Motor neuron (in vitro differentiated cells): ENCODE results near the gene DDX19B. TPM values are rescaled to one million over a fixed set of nuclear protein-coding genes. Genes with fewer than 3 reads are reported as not detected.
"Not testable (repeated sequence)": the region's sequence is repeated elsewhere in the genome, so short reads cannot be mapped to it uniquely, and the experiment has no call there.

ENCODE experiments used
- ATAC-seq, 8 experiments: fragments of 200-7000 bp; cut with Tn5 transposase; replicated peaks in 6 of 8; 2 replicates each; pipeline ENCODE4 v1.8.0; 2021; ENCODE audit warnings: mild to moderate bottlenecking in 8 of 8, moderate library complexity in 8 of 8
- H3K27ac ChIP-seq, 2 donors: fragments of 250-450 bp; sonication (Bioruptor Pico); 2 replicates each; pipeline ENCODE4 v1.9.0; 2021; ENCODE audit warnings: antibody characterized with exemption in 2 of 2, mild to moderate bottlenecking in 2 of 2, moderate library complexity in 1 of 2
- H3K4me1 ChIP-seq, 2 donors: fragments of 250-450 bp; sonication (Bioruptor Pico); replicated peaks in 1 of 2; 2 replicates each; pipeline ENCODE4 v1.6.1; 2021; ENCODE audit warnings: antibody characterized with exemption in 2 of 2, mild to moderate bottlenecking in 2 of 2, moderate library complexity in 1 of 2
- H3K4me3 ChIP-seq, 5 donors: fragments of 250-450 bp; sonication (Bioruptor Pico); 2 replicates each; pipeline ENCODE4 v1.9.0; 2021; ENCODE audit warnings: antibody characterized with exemption in 5 of 5, mild to moderate bottlenecking in 5 of 5, moderate library complexity in 4 of 5
- WGBS, 10 experiments: fragments of 450-650 bp; shearing (Covaris generic); methylation state at CpG; one replicate each; pipeline ENCODE4 v1.0.0; 2022; 5-methylcytosine and 5-hydroxymethylcytosine counted together
- in situ Hi-C, 9 experiments: fragments of 400-800 bp; cut with MboI; loops; one replicate each; pipeline ENCODE4 v1.15.0; 2021; ENCODE audit warnings: low sequenced_read_pairs in 9 of 9, low pct_unique_long_range_greater_than_20kb in 2 of 9; ENCODE audit not compliant: unreplicated experiment in 9 of 9
- total RNA-seq, 8 experiments: library from RNA; unstranded; fragments of 300-600 nt; gene quantifications; 2 replicates each; pipeline versions ENCODE4 v1.2.3 to v1.2.4, GENCODE V29; 2022

DDX19B gene
- total RNA-seq, 8 experiments from 2014 or later: 18.8 to 37.4 (median 29.5) TPM

DNA sequence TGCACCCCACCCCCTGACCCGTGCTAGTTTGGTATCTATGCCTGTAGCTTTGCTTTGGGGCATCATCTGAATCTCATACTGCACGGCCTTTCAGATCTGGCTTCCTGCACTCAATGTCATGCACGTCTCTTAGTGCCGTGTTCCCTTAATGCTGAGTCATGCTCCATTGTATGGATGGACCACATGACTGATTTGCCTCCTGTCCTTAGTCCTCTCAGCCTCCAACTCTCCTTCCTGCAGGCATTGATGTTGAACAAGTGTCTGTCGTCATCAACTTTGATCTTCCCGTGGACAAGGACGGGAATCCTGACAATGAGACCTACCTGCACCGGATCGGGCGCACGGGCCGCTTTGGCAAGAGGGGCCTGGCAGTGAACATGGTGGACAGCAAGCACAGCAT lies 33.7 kb downstream of the DDX19B start:
- H3K4me1 ChIP-seq, H3K27ac ChIP-seq, H3K4me3 ChIP-seq: not testable (repeated sequence)
- WGBS, 10 experiments: 50 to 80% methylated on average over 1 of the region's 12 CpGs; no CpG with 5 or more reads in 8 of the 10 experiments
- in situ Hi-C loops: loop anchor here in 1 of 9 experiments (25.0 kb wide), 1 partner anchor 330 kb away; no protein-coding TSS in a partner anchor
- ATAC-seq: peak in 5 of 8 experiments; percentile 29 to 72 (median 56)

DNA sequence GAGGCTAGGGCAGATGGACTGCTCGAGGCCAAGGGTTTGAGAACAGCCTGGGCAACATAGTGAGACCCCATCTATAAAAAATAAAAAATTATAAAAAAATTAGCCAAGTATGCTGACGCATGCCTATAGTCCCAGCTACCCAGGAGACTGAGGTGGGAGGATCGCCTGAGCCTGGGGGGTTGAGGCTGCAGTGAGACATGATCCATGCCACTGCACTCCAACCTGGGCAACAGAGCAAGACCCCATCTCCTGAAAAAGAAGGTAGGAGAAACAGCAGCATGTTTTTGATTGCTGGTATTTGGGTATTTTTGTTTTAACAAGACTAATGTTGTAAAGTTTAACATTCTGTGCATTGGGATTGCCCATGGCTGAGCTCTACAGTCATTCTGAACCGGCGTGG lies 38.8 kb downstream of the DDX19B start:
- H3K4me1 ChIP-seq: no peaks in the 10 kb centered on the region
- WGBS, 10 experiments: 92 to 100% (median 100%) methylated on average over 1 to 5 of the region's 5 CpGs; no CpG with 5 or more reads in 2 of the 10 experiments
- H3K4me3 ChIP-seq: no peak overlapping the region
- no peak for ATAC-seq
- H3K27ac ChIP-seq: no peak overlapping the region
- in situ Hi-C loops: loop anchor here in 1 of 9 experiments (25.0 kb wide), 1 partner anchor 324 kb away; no protein-coding TSS in a partner anchor

DNA sequence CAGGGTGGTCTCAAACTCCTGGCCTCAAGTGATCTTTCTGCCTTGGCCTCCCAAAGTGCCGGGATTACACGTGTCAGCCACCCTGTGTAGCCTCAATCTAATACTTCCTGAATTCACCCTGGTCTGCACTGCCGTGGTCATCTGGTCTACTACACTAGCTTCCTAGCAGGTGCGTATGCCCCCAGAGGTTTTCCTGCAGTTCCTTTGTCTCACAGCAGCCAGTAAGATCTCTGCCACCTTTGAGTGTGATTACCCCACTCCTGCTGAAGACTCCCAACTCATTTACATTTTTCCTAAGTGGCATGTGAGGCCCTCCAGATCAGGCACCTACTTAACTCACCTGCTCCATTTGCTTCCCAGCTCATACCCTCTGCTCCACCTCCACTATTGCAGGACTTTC lies 42.6 kb downstream of the DDX19B start:
- no peak overlapping the region for H3K27ac ChIP-seq
- ATAC-seq: no peak
- in situ Hi-C loops: loop anchor here in 1 of 9 experiments (25.0 kb wide), 1 partner anchor 321 kb away; no protein-coding TSS in a partner anchor
- H3K4me3 ChIP-seq: no peak overlapping the region
- peaks cover 4 to 7% of the 10 kb centered on the region in 2 donors for H3K4me1 ChIP-seq
- 60 to 100% (median 82%) methylated on average over 1 to 3 of the region's 4 CpGs; no CpG with 5 or more reads in 4 of the 10 experiments for whole genome bisulfite sequencing, 10 experiments

DNA sequence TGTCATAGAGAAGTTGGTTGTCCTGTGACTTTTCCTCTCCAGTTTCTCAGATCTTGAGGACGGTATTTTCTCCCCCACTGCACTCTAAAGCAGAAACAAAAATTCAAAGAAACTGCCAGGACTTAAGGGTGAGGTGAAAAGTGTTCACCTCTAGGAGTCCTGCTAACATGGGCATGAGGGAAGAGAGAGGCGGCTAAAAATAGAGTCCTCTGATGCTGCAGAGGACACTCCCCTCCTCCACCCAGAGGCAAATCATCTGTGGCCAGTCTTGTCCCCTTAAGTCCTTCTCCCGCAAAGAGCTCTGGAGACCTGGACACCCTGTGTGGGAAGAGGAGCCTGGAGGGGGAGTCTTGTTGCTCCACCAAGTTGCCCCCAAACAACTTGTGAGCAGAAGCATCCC lies 43.0 kb downstream of the DDX19B start:
- 50 to 100% (median 80%) methylated on average over 1 to 3 of the region's 3 CpGs; no CpG with 5 or more reads in 3 of the 10 experiments for WGBS, 10 experiments
- peak in 1 of 8 experiments; percentile 6 for ATAC-seq
- Histone ChIP-seq H3K4me3 (no peak overlapping the region), H3K4me1 (peaks cover 4 to 7% of the 10 kb centered on the region in 2 donors), H3K27ac (no peak overlapping the region)
- in situ Hi-C loops: loop anchor here in 1 of 9 experiments (25.0 kb wide), 1 partner anchor 320 kb away; no protein-coding TSS in a partner anchor

DNA sequence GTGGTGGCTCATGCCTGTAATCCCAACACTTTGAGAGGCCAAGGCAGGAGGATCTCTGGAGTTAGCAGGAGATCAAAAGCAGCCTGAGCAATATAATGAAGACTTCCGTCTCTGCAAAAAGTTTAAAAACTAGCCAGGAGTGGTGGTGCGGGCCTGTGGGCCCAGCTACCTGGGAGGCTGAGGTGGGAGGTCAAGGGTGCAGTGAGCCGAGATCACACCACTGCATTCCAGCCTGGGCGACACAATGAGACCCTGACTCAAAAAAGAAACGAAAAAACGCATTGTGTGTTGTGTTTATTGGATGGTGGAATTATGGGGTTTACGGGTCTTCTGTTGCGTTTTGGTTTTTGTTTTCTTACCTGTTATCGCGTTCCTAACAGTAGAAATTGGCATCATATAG lies 46.9 kb downstream of the DDX19B start:
- Histone ChIP-seq H3K4me1 (peaks cover 10 to 15% of the 10 kb centered on the region in 2 donors), H3K4me3 (peak overlapping the region; percentile 59 to 96 (median 89)), H3K27ac (peak overlapping the region; percentile 89 to 95)
- WGBS, 10 experiments: 80 to 98% (median 86%) methylated on average over 2 to 8 of the region's 10 CpGs; no CpG with 5 or more reads in 2 of the 10 experiments
- in situ Hi-C loops: loop anchor here in 1 of 9 experiments (25.0 kb wide), 1 partner anchor 316 kb away; no protein-coding TSS in a partner anchor
- ATAC-seq: no peak

DNA sequence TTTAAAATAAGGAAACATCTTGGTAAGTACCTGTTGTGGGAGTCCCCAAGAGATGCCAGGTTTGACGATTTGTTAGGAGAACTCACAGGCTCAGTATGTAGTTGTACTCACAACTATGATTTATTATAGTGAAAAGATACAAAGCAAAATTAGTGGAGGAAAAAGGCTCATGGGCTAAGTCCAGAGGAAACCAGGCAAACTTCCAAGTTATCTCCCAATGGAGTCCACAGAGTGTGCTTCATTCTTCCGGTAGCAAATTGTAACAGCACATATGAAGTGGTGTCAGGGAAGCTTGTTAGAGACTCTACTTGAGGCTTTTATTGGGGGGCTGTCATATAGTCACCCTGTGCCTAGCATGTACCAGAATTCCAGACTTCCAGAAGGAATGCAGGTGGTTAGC lies 50.0 kb downstream of the DDX19B start:
- in situ Hi-C loops: loop anchor here in 1 of 9 experiments (25.0 kb wide), 1 partner anchor 313 kb away; no protein-coding TSS in a partner anchor

DNA sequence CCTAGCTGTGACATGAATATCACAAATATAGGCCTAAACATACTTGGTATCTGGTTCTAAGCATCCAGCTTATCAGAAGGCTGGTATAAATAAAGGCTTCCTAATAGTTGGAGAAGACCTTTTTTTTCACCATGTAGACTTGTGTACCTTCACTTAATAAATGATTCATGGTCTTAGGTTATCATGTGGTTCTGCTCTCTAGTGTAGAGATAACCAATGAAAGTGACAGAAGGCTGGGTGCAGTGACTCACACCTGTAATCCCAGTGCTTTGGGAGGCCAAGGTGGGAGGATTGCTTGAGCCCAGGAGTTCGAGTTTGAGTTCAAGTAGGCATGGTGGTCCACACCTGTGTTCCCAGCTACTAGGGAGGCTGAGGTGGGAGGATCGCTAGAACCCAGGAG lies 50.8 kb downstream of the DDX19B start:
- ATAC-seq: no peak
- in situ Hi-C loops: loop anchor here in 4 of 9 experiments (25.0 kb wide), 4 partner anchors 188 to 313 kb away; partner anchors contain the start of gene IL34 (in 1 of the 4)
- 82 to 100% (median 100%) methylated on average over 1 to 2 of the region's 2 CpGs; no CpG with 5 or more reads in 6 of the 10 experiments for WGBS, 10 experiments
- Histone ChIP-seq H3K27ac (no peak overlapping the region), H3K4me3 (no peak overlapping the region), H3K4me1 (peaks cover 10 to 15% of the 10 kb centered on the region in 2 donors)

More for the DNA sequence above, 50.0 kb downstream of the DDX19B start:
- ATAC-seq: no peak
- Histone ChIP-seq H3K27ac (no peak overlapping the region), H3K4me3 (no peak overlapping the region), H3K4me1 (peaks cover 10 to 15% of the 10 kb centered on the region in 2 donors)
- 0 to 100% (median 67%) methylated on average over 1 to 2 of the region's 2 CpGs; no CpG with 5 or more reads in 5 of the 10 experiments for WGBS, 10 experiments

DNA sequence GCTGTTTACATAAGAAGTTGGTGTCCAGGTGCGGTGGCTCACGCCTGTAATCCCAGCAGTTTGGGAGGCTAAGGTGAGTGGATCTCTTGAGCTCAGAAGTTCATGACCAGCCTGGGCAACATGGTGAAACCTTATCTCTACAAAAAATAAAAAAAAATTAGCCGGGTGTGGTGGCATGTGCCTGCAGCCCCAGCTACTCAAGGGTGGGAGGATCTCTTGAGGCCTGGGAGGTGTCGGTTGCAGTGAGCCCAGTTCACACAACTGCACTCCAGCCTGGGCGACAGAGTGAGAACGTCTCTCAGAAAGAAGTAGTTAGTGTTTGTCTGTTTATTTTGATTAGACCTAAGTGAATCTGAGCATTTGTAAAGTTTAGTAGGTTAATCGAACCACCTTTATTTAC lies 60.6 kb downstream of the DDX19B start:
- no peak overlapping the region for H3K27ac ChIP-seq
- no peak overlapping the region for H3K4me3 ChIP-seq
- 50 to 100% (median 90%) methylated on average over 1 to 5 of the region's 7 CpGs; no CpG with 5 or more reads in 3 of the 10 experiments for WGBS, 10 experiments
- no peaks in the 10 kb centered on the region for H3K4me1 ChIP-seq
- peak in 2 of 8 experiments; percentile 20 to 69 for ATAC-seq
- in situ Hi-C loops: loop anchor here in 3 of 9 experiments (25.0 kb wide), 3 partner anchors 178 to 278 kb away; partner anchors contain the start of gene IL34 (in 1 of the 3)

DNA sequence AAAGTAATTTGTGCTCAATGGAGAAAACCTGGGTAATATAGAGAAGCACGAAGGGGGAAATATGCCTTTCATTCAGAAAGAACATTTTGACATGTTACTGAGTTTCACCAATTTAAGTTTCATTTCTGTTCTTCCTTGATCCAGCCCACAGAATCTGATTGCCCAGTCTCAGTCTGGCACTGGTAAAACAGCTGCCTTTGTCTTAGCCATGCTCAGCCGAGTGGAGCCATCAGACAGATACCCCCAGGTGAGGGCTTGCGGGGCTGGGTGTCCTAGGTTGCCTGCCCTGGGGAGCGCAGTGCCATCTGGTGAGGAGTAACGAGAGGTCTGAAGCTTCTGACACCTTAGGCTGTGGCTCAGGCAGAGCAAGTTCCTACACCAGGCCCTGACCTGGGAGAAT lies 65.4 kb downstream of the DDX19B start:
- in situ Hi-C loops: loop anchor here in 3 of 9 experiments (25.0 kb wide), 3 partner anchors 173 to 273 kb away; partner anchors contain the start of gene IL34 (in 1 of the 3)
- no peak for ATAC-seq
- WGBS, 10 experiments: 83 to 100% (median 93%) methylated on average over 1 to 5 of the region's 5 CpGs; no CpG with 5 or more reads in 2 of the 10 experiments
- Histone ChIP-seq H3K27ac (no peak overlapping the region), H3K4me1 (no peaks in the 10 kb centered on the region), H3K4me3 (no peak overlapping the region)

DNA sequence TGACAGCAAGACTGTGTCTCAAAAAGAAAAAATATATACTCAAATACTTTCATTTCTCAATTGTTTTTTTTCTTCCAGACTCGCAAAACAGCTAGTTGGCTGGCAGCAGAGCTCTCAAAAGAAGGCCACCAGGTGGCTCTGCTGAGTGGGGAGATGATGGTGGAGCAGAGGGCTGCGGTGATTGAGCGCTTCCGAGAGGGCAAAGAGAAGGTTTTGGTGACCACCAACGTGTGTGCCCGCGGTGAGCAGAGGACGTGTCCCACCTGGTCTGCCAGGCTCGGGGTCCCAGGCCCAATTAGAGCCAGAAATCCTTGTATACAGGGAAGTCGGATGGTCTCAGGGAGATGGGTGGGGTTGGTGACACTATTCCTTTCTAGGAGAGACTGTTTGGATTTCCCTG lies 71.2 kb downstream of the DDX19B start:
- in situ Hi-C loops: loop anchor here in 3 of 9 experiments (25.0 kb wide), 3 partner anchors 167 to 267 kb away; partner anchors contain the start of gene IL34 (in 1 of the 3)
- ATAC-seq: peak in 5 of 8 experiments; percentile 44 to 62 (median 50)
- 29 to 86% (median 60%) methylated on average over 1 to 4 of the region's 10 CpGs; no CpG with 5 or more reads in 6 of the 10 experiments for WGBS, 10 experiments
- H3K4me3 ChIP-seq, H3K4me1 ChIP-seq, H3K27ac ChIP-seq: not testable (repeated sequence)

DNA sequence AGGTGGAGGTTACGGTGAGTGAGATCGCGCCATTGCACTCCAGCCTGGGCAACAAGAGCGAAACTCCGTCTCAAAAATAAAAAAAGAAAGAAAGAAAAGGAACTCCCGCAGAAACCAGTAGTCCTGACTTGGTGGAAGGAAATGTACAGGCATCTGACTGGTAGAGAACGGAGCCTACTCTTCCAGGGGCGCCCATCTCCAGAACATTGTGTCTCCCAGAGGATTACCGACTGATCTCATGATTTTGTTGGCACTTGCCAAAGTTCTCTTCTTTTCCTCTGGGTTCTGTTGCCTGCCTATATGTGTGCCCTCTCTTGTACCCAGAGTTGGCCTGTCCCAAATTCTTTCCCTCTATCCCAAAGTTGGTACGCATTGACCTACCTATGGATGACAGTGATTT lies 71.9 kb downstream of the DDX19B start:
- in situ Hi-C loops: loop anchor here in 3 of 9 experiments (25.0 kb wide), 3 partner anchors 166 to 266 kb away; partner anchors contain the start of gene IL34 (in 1 of the 3)
- H3K27ac ChIP-seq: no peak overlapping the region
- no peak for ATAC-seq
- H3K4me1 ChIP-seq: no peaks in the 10 kb centered on the region
- WGBS, 10 experiments: 96 to 100% (median 100%) methylated on average over 1 to 5 of the region's 10 CpGs; no CpG with 5 or more reads in 7 of the 10 experiments
- H3K4me3 ChIP-seq: no peak overlapping the region

DNA sequence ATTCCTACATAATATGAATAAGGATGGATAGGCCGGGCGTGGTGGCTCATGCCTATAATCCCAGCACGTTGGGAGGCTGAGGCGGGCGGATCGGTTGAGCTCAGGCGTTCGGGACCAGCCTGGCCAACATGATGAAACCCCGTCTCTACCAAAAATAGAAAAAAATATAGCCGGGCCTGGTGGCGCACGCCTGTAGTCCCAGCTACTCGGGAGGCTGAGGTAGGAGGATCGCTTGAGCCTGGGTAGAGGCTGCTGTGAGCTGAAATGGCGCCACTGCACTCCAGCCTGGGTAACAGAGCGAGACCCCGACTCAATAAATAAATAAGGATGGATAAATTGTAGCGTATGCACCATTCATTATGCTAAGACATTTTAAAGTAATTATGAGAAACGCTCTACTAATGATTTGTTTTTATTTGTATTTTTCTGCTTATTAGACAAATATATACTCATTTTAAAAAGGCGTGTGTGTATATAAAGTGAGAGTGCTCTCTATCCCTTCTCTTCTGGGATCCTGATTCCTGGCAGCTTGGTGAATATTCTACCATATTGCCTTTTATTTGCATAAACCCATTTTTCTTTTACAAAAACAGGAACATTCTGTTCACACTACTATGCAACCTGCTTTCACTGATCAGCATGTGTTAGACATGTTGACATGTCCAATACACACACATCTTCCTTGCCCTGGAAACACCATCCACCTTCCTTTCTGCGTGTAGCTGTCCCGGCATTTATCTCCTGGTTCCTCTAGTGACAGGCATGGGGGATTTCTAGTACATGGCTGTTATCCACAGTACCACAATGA lies 74.1 kb downstream of the DDX19B start:
- ATAC-seq: peak in 3 of 8 experiments; percentile 20 to 53 (median 31)
- no peak overlapping the region for H3K27ac ChIP-seq
- 68 to 100% (median 91%) methylated on average over 1 to 17 of the region's 22 CpGs; no CpG with 5 or more reads in 2 of the 10 experiments for WGBS, 10 experiments
- in situ Hi-C loops: loop anchor here in 3 of 9 experiments (25.0 kb wide), 3 partner anchors 164 to 264 kb away; partner anchors contain the start of gene IL34 (in 1 of the 3)
- no peak overlapping the region for H3K4me3 ChIP-seq
- no peaks in the 10 kb centered on the region for H3K4me1 ChIP-seq
